Ishikawa (cell line): Measurements from ENCODE around the gene MFAP5.

Experiments used
- CEBPB ChIP-seq: IDR thresholded peaks from 2 replicates; pipeline ENCODE4 v1.6.1; 2012
- CREB1 ChIP-seq: IDR thresholded peaks from 2 replicates; pipeline ENCODE4 v1.6.1; 2012; ENCODE audit warnings: low read depth
- EGR1 ChIP-seq: IDR thresholded peaks from 2 replicates; pipeline ENCODE4 v1.6.1; 2012
- EP300 ChIP-seq: IDR thresholded peaks from 2 replicates; pipeline ENCODE4 v1.6.1; 2012; ENCODE audit warnings: borderline replicate concordance
- MAX ChIP-seq: IDR thresholded peaks from 2 replicates; pipeline ENCODE4 v1.6.1; 2012
- NFIC ChIP-seq: IDR thresholded peaks from 2 replicates; pipeline ENCODE4 v1.6.1; 2012
- TAF1 ChIP-seq: IDR thresholded peaks from 2 replicates; pipeline ENCODE4 v1.6.1; 2012; ENCODE audit warnings: low read depth, mild to moderate bottlenecking
- TCF12 ChIP-seq: IDR thresholded peaks from 2 replicates; pipeline ENCODE4 v1.6.1; 2012; ENCODE audit warnings: low read depth
- TEAD4 ChIP-seq: IDR thresholded peaks from 2 replicates; pipeline ENCODE4 v1.6.1; 2012
- USF1 ChIP-seq: IDR thresholded peaks from 2 replicates; pipeline ENCODE4 v1.6.1; 2012
- YY1 ChIP-seq: IDR thresholded peaks from 2 replicates; pipeline ENCODE4 v1.6.1; 2012; ENCODE audit warnings: low read depth
- TF ChIP-seq, protein P1 (sequence below): IDR thresholded peaks from 2 replicates; pipeline ENCODE4 v1.6.1; 2012; ENCODE audit warnings: low read depth, mild to moderate bottlenecking

- TF ChIP-seq EGR1 (no peak), USF1 (no peak), YY1 (no peak), TEAD4 (no peak), MAX (no peak), TAF1 (no peak), EP300 (no peak), CREB1 (no peak), TCF12 (no peak), CEBPB (no peak), NFIC (no peak)
- TF ChIP-seq, protein P1, sequence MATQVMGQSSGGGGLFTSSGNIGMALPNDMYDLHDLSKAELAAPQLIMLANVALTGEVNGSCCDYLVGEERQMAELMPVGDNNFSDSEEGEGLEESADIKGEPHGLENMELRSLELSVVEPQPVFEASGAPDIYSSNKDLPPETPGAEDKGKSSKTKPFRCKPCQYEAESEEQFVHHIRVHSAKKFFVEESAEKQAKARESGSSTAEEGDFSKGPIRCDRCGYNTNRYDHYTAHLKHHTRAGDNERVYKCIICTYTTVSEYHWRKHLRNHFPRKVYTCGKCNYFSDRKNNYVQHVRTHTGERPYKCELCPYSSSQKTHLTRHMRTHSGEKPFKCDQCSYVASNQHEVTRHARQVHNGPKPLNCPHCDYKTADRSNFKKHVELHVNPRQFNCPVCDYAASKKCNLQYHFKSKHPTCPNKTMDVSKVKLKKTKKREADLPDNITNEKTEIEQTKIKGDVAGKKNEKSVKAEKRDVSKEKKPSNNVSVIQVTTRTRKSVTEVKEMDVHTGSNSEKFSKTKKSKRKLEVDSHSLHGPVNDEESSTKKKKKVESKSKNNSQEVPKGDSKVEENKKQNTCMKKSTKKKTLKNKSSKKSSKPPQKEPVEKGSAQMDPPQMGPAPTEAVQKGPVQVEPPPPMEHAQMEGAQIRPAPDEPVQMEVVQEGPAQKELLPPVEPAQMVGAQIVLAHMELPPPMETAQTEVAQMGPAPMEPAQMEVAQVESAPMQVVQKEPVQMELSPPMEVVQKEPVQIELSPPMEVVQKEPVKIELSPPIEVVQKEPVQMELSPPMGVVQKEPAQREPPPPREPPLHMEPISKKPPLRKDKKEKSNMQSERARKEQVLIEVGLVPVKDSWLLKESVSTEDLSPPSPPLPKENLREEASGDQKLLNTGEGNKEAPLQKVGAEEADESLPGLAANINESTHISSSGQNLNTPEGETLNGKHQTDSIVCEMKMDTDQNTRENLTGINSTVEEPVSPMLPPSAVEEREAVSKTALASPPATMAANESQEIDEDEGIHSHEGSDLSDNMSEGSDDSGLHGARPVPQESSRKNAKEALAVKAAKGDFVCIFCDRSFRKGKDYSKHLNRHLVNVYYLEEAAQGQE, result no peak
These were observed 16.1 kb upstream of the MFAP5 start for GRCh38 chr12:8678661-8679111.
